GM12865 (cell line): ENCODE data around the gene SP8.
A peak's percentile ranks its signal among the peaks of the same experiment; 100 is the strongest.

Source experiments
- DNase-seq: peaks from one replicate; pipeline ENCODE4 v3.0.0; 2010; ENCODE audit warnings: low read depth
- H3K4me3 ChIP-seq: 2 replicates; pipeline ENCODE4 v1.5.1; 2011; ENCODE audit warnings: mild to moderate bottlenecking, low read depth, low read length, control low read depth
- TF ChIP-seq, protein P1 (sequence below): IDR thresholded peaks from 2 replicates; pipeline ENCODE4 v1.5.1; 2011; ENCODE audit warnings: low read length, control low read depth, low read depth, inconsistent platforms; ENCODE audit not compliant: insufficient read depth; ENCODE audit errors: missing control alignments

The SP8 gene

DNA sequence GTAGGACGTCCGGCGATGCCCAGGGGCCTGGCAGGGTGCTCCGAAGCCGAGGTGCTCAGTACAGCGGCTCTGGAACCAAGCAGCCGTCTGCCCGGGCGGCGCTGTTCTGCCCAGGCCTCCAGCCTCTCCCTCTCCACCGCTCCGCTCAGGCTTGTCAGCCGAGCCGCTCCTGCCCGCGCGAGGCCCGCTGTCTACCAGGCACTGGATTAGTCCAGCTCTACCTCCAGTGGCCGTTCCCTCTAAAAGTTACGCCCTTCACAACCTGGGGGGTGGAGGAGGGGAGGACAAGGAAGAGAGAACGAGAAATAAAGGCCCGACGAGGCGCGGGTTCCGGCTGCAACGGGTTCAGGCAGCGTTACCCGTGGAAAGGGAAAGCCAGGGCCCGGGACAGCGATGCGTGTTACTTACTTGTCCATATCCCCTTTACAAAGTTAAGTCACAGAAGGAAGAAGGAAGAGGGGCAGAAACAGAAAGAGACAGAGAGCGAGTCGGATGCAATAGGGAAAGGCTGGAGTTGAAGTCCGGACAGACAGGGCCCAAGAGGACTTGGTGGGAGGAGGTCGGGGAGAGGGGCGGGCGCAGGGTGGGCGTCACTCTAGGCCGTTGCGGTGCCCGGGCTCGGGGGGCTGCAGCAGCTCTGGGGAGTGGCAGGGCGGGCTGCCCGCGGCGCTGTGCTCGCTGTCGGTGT lies 2.8 kb downstream of the SP8 start:
- H3K4me3 ChIP-seq, result no peak overlapping the region
- DNase-seq, result no peak
- TF ChIP-seq, protein P1, sequence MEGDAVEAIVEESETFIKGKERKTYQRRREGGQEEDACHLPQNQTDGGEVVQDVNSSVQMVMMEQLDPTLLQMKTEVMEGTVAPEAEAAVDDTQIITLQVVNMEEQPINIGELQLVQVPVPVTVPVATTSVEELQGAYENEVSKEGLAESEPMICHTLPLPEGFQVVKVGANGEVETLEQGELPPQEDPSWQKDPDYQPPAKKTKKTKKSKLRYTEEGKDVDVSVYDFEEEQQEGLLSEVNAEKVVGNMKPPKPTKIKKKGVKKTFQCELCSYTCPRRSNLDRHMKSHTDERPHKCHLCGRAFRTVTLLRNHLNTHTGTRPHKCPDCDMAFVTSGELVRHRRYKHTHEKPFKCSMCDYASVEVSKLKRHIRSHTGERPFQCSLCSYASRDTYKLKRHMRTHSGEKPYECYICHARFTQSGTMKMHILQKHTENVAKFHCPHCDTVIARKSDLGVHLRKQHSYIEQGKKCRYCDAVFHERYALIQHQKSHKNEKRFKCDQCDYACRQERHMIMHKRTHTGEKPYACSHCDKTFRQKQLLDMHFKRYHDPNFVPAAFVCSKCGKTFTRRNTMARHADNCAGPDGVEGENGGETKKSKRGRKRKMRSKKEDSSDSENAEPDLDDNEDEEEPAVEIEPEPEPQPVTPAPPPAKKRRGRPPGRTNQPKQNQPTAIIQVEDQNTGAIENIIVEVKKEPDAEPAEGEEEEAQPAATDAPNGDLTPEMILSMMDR, result no peak

DNA sequence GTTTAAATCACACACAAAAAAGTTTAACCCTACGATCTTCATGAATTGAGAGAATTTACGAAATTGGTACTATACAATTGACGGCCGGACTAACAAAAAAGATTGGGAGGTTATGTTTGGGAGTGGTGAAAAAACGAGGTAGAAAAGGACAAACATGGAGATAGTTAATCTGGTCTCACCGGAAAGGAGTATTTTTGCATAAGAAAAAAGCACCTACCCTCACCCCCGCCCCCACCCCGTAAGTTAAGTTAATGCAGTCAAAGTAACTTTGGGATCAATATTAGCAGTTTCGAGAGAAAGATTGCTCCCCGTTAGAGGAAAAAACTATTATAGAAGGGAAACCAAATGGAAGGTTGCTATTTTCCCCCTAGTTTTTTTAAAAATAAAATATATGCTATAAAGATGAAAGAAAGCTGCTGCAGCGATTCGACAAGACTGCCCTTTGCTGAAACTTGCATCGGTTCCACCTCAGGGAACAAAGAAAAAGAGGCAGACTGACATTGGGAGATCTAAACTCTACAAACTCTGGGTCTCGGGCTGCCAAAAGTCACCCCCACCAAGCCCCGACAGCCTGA lies 3.5 kb downstream of the SP8 start:
- H3K4me3 ChIP-seq, result no peak overlapping the region
- TF ChIP-seq, protein P1, result no peak
- DNase-seq, result no peak

DNA sequence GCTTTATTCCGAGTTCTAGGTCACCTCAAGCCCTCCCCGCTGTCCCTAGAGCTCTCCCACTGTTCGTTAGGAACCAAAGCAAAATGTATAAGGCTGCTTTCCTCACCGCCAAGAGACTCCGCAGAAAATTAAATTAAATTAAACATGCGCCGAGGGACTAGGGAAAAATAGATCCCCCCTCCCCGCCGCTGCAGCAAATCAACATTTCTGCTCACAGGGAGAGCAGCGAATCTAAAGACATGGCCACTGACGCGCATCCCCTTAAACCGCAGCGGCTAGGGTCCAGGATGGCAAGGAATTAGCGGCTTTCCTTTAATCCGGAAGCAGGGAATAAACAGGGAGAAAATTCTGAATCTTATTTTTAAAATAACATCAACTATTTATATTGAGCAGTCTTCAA lies 7.6 kb downstream of the SP8 start:
- TF ChIP-seq, protein P1, result no peak
- H3K4me3 ChIP-seq, result no peak overlapping the region
- DNase-seq, result no peak

DNA sequence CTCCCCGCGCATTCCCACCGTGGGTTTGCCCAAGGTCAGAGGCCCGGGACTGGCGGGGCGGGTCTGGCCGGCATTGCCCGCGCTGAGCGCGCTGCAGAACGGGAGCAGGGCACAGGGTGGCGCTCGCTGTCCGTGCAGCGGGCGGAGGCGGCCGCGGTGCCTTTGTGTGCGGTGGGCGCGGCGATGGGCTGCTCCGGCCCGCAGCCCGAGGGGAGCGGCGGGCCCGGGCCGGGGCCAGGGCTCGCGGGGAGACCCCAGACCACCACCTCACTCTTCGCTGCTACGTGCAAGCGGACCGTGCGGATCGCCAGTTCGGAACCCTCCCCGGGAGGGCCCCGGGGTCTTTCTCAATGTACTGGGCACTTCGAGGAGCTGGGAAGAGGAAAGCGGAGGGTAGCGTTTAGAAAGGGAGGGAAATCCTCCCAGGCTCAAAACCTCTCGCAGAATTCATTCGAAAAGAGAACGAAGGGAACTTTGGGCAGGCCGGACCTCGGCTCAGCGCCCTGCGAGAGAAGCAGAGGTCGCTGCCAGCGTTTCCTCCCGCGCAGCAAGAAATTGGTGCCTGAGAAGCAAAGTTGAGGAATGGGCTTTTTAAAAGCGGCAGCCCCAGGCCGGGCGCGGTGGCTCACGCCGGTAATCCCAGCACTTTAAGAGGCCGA lies 8.5 kb downstream of the SP8 start:
- no peak for DNase-seq
- no peak overlapping the region; the same call in 1 of the 2 replicates for H3K4me3 ChIP-seq
- TF ChIP-seq, protein P1, result peak; percentile 46

DNA sequence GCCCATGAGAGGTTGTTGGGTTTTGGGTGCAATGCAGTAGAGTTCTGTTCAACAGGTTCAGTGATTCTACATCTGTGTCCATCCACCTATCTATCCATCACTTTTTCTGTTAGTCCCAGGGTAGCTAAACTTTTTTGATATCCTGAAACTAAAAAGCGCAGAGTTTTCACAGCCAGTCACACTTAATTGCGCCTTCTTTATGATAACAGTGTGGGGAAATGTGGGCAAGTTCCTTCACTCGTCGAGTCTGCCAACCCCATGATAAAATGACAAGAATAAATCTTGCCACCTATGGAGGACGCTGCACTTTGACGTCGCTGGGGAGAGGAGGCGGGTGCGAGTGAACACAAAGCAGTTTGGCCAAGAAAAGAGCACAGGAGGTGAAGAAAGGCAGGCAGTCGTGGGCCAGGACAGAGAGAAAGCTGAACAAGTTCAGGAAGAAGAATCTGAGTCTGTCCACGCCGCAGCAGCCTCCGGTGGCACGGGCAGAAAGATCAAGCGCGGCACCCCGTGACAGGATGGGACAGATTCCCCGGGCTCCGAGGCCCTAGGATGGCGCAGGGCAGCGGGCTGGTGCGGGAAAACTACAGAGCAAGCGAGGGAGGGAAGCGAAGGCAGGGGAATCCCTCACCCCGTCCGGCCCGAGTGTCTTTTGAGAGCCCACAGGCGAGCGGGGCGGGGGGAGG lies 9.2 kb downstream of the SP8 start:
- TF ChIP-seq, protein P1, result no peak
- no peak overlapping the region; the same call in 1 of the 2 replicates for H3K4me3 ChIP-seq
- no peak for DNase-seq

DNA sequence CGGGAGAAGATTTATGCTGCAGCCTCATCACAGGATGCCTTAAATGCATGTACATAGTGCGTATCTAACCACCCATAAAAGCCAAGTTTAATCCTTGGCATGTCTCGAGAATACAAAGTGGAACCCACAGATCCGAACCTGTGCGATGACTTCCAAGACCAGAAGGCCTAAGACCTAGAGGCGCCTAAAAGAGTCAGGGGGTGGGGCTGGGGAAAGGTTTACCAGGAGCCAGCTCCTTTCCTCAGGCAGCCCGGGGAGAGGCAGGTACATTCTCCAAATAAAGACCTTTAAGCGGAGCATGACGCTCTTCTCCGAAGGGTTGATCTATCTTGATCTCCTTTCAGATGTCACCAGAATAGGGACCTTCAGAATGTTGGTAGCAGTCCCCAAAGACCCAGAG lies 9.7 kb downstream of the SP8 start:
- TF ChIP-seq, protein P1, result no peak
- no peak for DNase-seq
- H3K4me3 ChIP-seq, result no peak overlapping the region
